CD4-positive, alpha-beta T cell (primary cell): Measurements from ENCODE around the gene FGFRL1. TPM values are rescaled to one million over a fixed set of nuclear protein-coding genes. Genes with fewer than 3 reads are reported as not detected.

Experiments
- ATAC-seq: fragments of 200-7000 bp; cut with Tn5 transposase; one replicate; pipeline ENCODE4 v1.10.0; 2022; ENCODE audit warnings: mild to moderate bottlenecking; ENCODE audit not compliant: poor library complexity
- CTCF ChIA-PET: fragments of 350-600 bp; sonication (Branson Sonifier 250); formaldehyde crosslinking; loops from one replicate; lab custom pipeline; 2021; ENCODE audit warnings: antibody characterized with exemption, inconsistent platforms; lab: Charles Lee
- POLR2A ChIA-PET: fragments of 350-600 bp; sonication (Branson Sonifier 250); formaldehyde crosslinking; loops from one replicate; lab custom pipeline; 2021; ENCODE audit warnings: antibody characterized with exemption, inconsistent platforms; lab: Charles Lee
- DNase-seq, 14 experiments: peaks; one replicate each; pipeline ENCODE4 v3.0.0-alpha.2; 2013 to 2020; ENCODE audit warnings: mixed read lengths in 2 of 14
- H3K27ac ChIP-seq, 2 donors: one replicate each; pipeline versions ENCODE4 v1.5.1 to v1.7.0; 2013; ENCODE audit warnings: low read length in 2 of 2, low read depth in 1 of 2, mild to moderate bottlenecking in 1 of 2
- H3K27me3 ChIP-seq, 2 experiments: 1 replicate in 1 of 2; 2 replicates in 1 of 2; pipeline versions ENCODE4 v1.6.1 to v1.7.0; 2013; ENCODE audit warnings: low read length in 2 of 2, control low read depth in 1 of 2, mild to moderate bottlenecking in 1 of 2, moderate library complexity in 1 of 2; ENCODE audit not compliant: insufficient read depth in 2 of 2, control insufficient read depth in 1 of 2
- H3K36me3 ChIP-seq: one replicate; pipeline ENCODE4 v1.6.1; 2013; ENCODE audit warnings: low read length, control low read depth; ENCODE audit not compliant: insufficient read depth
- H3K4me1 ChIP-seq: one replicate; pipeline ENCODE4 v1.6.1; 2013; ENCODE audit warnings: low read length, control low read depth; ENCODE audit not compliant: insufficient read depth
- H3K4me3 ChIP-seq: one replicate; pipeline ENCODE4 v1.5.1; 2013; ENCODE audit warnings: mild to moderate bottlenecking, low read length, moderate library complexity
- H3K9me3 ChIP-seq, 2 experiments: 1 replicate in 1 of 2; 2 replicates in 1 of 2; pipeline versions ENCODE4 v1.6.1 to v1.7.0; 2013; ENCODE audit warnings: low read length in 2 of 2, mild to moderate bottlenecking in 2 of 2, control low read depth in 1 of 2, moderate library complexity in 1 of 2; ENCODE audit not compliant: control insufficient read depth in 1 of 2, insufficient read depth in 1 of 2
- H3K27ac Mint-ChIP-seq: one replicate; pipeline ENCODE4 v1.8.0; 2020; ENCODE audit warnings: mixed read lengths
- H3K27me3 Mint-ChIP-seq: one replicate; pipeline ENCODE4 v1.8.0; 2021; ENCODE audit warnings: mixed read lengths
- H3K36me3 Mint-ChIP-seq: one replicate; pipeline ENCODE4 v1.8.0; 2021; ENCODE audit warnings: low read depth, mixed read lengths
- H3K4me1 Mint-ChIP-seq: one replicate; pipeline ENCODE4 v1.8.0; 2021; ENCODE audit warnings: low read depth, mixed read lengths
- H3K4me3 Mint-ChIP-seq: one replicate; pipeline ENCODE4 v1.8.0; 2020; ENCODE audit warnings: mild to moderate bottlenecking, mixed read lengths
- H3K9me3 Mint-ChIP-seq: one replicate; pipeline ENCODE4 v1.8.0; 2020; ENCODE audit warnings: mixed read lengths
- CTCF ChIP-seq: fragments of 200-600 bp; IDR thresholded peaks from one replicate; pipeline ENCODE4 v1.8.0; 2022; ENCODE audit warnings: antibody characterized with exemption, mild to moderate bottlenecking
- intact Hi-C, 2 experiments: fragments of 100-400 bp; cut with DNase I in 1 of 2; cut with micrococcal nuclease in 1 of 2; formaldehyde crosslinking; loops; one replicate each; pipeline versions ENCODE4 v1.15.1 to v1.9.0; 2023 to 2025; cut with DNase I, micrococcal nuclease
- total RNA-seq, 174 experiments: library from RNA in 2 of 174; stranded (reverse) in 2 of 174; gene quantifications; one replicate each; pipeline ENCODE4 v1.2.3 and lab custom pipeline; 2021 to 2026

Gene FGFRL1
- total RNA-seq, 2 experiments from 2014 or later: 21.8 to 25.0 TPM

- H3K4me3 Mint-ChIP-seq: no peak overlapping the region
Measured at GRCh38 chr4:1050486-1051213, 39.2 kb downstream of the FGFRL1 start.

DNA sequence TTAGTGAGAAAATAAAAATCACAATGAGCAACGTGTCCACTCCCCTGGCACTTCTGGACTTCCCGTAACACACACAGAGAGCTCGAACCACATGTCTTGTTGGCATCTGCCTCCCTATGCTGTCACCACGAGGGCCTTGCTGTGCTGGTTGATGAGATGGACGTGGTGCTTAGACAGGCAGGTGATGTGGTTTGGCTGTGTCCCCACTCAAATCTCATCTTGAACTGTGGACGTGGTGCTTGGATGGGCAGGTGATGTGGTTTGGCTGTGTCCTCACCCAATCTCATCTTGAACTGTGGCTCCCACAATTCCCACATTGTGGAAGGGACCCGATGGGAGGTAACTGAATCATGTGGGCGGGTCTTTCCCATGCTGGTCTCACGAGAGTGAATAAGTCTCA is 40.0 kb downstream of the FGFRL1 start:
- Mint-ChIP-seq H3K27me3 (peaks cover 25% of the 10 kb centered on the region), H3K36me3 (no peaks in the 10 kb centered on the region), H3K4me1 (peaks cover 11% of the 10 kb centered on the region), H3K4me3 (no peak overlapping the region), H3K27ac (no peak overlapping the region), H3K9me3 (no peaks in the 10 kb centered on the region)
- ATAC-seq: no peak
- peaks cover 0 to 38% of the 10 kb centered on the region in 2 experiments for H3K9me3 ChIP-seq
- no peaks in the 10 kb centered on the region for H3K36me3 ChIP-seq
- no peak overlapping the region for H3K4me3 ChIP-seq
- H3K27ac ChIP-seq: no peak overlapping the region
- no peak for DNase-seq
- H3K4me1 ChIP-seq: peaks cover 15% of the 10 kb centered on the region
- intact Hi-C loops: loop anchor here in 1 of 2 experiments (5.0 kb wide), 1 partner anchor 39 kb away; the partner anchor contains the start of gene FGFRL1
- ChIA-PET POLR2A (interaction anchor here (0.8 kb wide), 1 partner anchor 12 kb away, joined by 3 read pairs; no protein-coding TSS in a partner anchor), CTCF (no interaction called here)
- peaks cover 10 to 13% of the 10 kb centered on the region in 2 experiments for H3K27me3 ChIP-seq
- no peak for TF ChIP-seq CTCF

More at GRCh38 chr4:1050486-1051213, 39.2 kb downstream of the FGFRL1 start:
- Histone ChIP-seq H3K4me3 (no peak overlapping the region), H3K27ac (no peak overlapping the region), H3K4me1 (peaks cover 8% of the 10 kb centered on the region), H3K9me3 (peaks cover 0 to 36% of the 10 kb centered on the region in 2 experiments), H3K27me3 (peaks cover 10 to 14% of the 10 kb centered on the region in 2 experiments), H3K36me3 (no peaks in the 10 kb centered on the region)
- Mint-ChIP-seq H3K36me3 (no peaks in the 10 kb centered on the region), H3K9me3 (no peaks in the 10 kb centered on the region), H3K27ac (no peak overlapping the region), H3K27me3 (peaks cover 25% of the 10 kb centered on the region), H3K4me1 (peaks cover 4% of the 10 kb centered on the region)
- TF ChIP-seq CTCF: no peak
- POLR2A ChIA-PET: no interaction called here
- intact Hi-C loops: loop anchor here in 1 of 2 experiments (5.0 kb wide), 1 partner anchor 38 kb away; the partner anchor contains the start of gene FGFRL1
- CTCF ChIA-PET: no interaction called here
- DNase-seq (no peak), ATAC-seq (no peak)

- no peak overlapping the region for H3K4me3 Mint-ChIP-seq
- Histone ChIP-seq H3K4me1 (peaks cover 19% of the 10 kb centered on the region), H3K36me3 (no peaks in the 10 kb centered on the region), H3K4me3 (no peak overlapping the region), H3K27ac (no peak overlapping the region), H3K9me3 (peaks cover 0 to 38% of the 10 kb centered on the region in 2 experiments), H3K27me3 (peaks cover 7% of the 10 kb centered on the region in 2 experiments)
- H3K36me3 Mint-ChIP-seq: no peaks in the 10 kb centered on the region
- H3K27ac Mint-ChIP-seq: no peak overlapping the region
- peaks cover 20% of the 10 kb centered on the region for H3K27me3 Mint-ChIP-seq
- DNase-seq (peak in 1 of 14 experiments; percentile 11), ATAC-seq (no peak)
- H3K9me3 Mint-ChIP-seq: no peaks in the 10 kb centered on the region
- CTCF ChIA-PET: no interaction called here
- POLR2A ChIA-PET: no interaction called here
- H3K4me1 Mint-ChIP-seq: peaks cover 11% of the 10 kb centered on the region
- intact Hi-C loops: loop anchor here in 1 of 2 experiments (5.0 kb wide), 1 partner anchor 40 kb away; the partner anchor contains the start of gene FGFRL1
- no peak for TF ChIP-seq CTCF
Measured at GRCh38 chr4:1052231-1052671, 40.8 kb downstream of the FGFRL1 start.
